ENCODE data around the gene CDC14B.

DNA sequence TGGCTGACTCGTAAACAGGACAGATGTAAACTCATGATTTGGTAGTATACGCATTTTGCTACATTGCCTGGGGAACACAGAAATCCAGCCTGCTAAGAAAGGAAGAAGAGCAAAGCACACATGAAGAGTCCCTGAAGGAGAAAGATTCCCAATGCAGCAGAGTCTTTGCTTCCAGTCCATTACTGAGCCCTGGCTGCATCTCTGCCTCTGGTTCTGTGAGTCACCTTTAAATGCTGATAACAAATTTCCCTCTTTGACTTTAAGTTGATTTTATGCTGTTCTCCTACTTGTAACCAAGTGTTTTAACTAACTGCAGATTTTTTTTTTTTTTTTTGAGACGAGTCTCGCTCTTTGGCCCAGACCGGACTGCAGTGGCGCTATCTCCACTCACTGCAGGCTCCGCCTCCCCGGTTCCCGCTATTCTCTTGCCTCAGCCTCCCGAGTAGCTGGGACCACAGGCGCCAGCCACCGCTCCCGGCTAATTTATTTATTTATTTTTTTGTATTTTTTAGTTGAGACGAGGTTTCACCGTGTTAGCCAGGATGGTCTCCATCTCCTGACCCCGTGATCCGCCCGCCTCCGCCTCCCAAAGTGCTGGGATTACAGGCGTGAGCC, 44.0 kb upstream of the CDC14B start:
- no peak for TF ChIP-seq POLR2A (IDR thresholded peaks at IDR 0.05)
- TF ChIP-seq, protein P1, sequence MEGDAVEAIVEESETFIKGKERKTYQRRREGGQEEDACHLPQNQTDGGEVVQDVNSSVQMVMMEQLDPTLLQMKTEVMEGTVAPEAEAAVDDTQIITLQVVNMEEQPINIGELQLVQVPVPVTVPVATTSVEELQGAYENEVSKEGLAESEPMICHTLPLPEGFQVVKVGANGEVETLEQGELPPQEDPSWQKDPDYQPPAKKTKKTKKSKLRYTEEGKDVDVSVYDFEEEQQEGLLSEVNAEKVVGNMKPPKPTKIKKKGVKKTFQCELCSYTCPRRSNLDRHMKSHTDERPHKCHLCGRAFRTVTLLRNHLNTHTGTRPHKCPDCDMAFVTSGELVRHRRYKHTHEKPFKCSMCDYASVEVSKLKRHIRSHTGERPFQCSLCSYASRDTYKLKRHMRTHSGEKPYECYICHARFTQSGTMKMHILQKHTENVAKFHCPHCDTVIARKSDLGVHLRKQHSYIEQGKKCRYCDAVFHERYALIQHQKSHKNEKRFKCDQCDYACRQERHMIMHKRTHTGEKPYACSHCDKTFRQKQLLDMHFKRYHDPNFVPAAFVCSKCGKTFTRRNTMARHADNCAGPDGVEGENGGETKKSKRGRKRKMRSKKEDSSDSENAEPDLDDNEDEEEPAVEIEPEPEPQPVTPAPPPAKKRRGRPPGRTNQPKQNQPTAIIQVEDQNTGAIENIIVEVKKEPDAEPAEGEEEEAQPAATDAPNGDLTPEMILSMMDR (IDR thresholded peaks at IDR 0.05): no peak
- no peak for TF ChIP-seq POLR2AphosphoS5 (IDR thresholded peaks at IDR 0.05)
- TF ChIP-seq EP300 (IDR thresholded peaks at IDR 0.05): no peak

Measured in gastroesophageal sphincter (tissue), 3 donors.